Urinary bladder (tissue), 4 donors: ENCODE measurements around the gene CAMK1D. TPM values are rescaled to one million over a fixed set of nuclear protein-coding genes. Genes with fewer than 3 reads are reported as not detected.

ENCODE experiments used
- DNase-seq: peaks from one replicate; pipeline ENCODE4 v3.0.0-alpha.2; 2015; ENCODE audit errors: extremely low spot score
- H3K27ac ChIP-seq: one replicate; pipeline ENCODE4 v1.5.1; 2013; ENCODE audit warnings: low read depth, mild to moderate bottlenecking, moderate library complexity
- H3K36me3 ChIP-seq: one replicate; pipeline ENCODE4 v1.6.1; 2013; ENCODE audit warnings: mild to moderate bottlenecking, moderate library complexity; ENCODE audit not compliant: insufficient read depth
- H3K4me1 ChIP-seq: one replicate; pipeline ENCODE4 v1.6.1; 2013; ENCODE audit warnings: mild to moderate bottlenecking, moderate library complexity; ENCODE audit not compliant: insufficient read depth
- H3K4me3 ChIP-seq: one replicate; pipeline ENCODE4 v1.5.1; 2013; ENCODE audit warnings: low read depth, low read length
- WGBS: extraction: QIAGEN DNeasy Blood & Tissue Kit; methylation state at CpG from one replicate; pipeline ENCODE4 v1.1.7; 2013; 5-methylcytosine and 5-hydroxymethylcytosine counted together
- polyA plus RNA-seq: library from polyadenylated mRNA; stranded (reverse); fragments of 200-250 nt; gene quantifications from one replicate; pipeline ENCODE4 v1.2.3, GENCODE V29; 2013
- total RNA-seq: library from RNA; depleted of rRNA; stranded (reverse); fragments of >200 nt; gene quantifications from one replicate; pipeline ENCODE4 v1.2.3, GENCODE V29; 2014
- donor health status: healthy with polysubstance abuse.
- donor health status: healthy.

CAMK1D gene
- total and polyA plus RNA-seq, 2 donors: 5.6 to 7.6 TPM

DNA sequence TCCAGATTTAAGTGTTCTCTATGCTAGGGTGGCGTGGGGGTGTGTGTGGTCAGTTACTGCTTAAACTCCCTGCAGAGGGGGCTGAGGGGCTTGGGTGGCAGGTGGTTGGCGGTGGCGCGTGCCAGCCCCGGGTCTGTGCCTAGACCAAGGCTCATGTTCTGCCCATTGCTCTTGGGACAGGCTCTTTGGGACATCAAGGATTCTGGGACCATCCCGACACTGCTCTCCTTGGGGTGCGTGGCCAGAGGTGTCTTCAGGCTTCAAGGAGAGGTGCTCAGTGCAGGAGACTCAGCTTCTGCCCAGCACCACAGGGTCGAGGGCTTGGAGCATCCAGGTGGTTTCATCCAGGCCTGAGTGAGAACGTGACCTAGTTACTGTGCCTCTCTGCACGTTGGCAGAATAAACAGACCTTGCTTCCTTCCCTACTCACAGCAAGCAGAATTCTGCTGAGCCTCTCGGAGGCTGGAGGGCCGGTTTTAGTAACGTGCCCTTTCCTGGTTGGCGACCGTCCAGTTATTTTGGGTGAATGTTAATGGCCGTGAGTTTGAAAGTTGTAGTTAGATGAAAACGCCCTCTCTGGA, 39.9 kb downstream of the CAMK1D start:
- Histone ChIP-seq H3K4me3 (no peak overlapping the region), H3K4me1 (peaks cover 4% of the 10 kb centered on the region), H3K27ac (no peak overlapping the region), H3K36me3 (no peaks in the 10 kb centered on the region)
- 68% methylated on average over 17 of the region's 17 CpGs for WGBS
- no peak for DNase-seq

DNA sequence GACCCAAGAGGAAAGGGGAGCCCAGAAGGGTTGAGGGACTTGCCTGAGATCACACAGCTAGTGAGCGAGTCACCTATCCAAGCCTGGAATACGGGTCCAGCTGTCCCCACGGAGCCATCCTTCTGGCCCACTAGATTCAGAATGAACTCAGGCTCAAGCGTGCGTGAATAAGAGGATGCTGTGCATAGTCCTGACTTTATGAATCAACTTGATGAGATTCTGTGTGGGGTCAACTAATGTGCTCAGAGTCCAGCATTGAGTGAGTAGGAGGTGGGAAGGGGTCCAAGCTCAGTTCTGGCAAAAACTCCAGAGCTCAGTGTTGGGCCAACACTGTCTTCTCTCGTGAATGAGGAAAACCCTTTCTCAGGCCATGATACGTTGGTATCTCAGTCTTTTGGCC, 41.4 kb downstream of the CAMK1D start:
- no peak for DNase-seq
- WGBS: 59% methylated on average over 7 of the region's 7 CpGs
- no peak overlapping the region for H3K27ac ChIP-seq
- peaks cover 4% of the 10 kb centered on the region for H3K4me1 ChIP-seq
- H3K4me3 ChIP-seq: no peak overlapping the region
- no peaks in the 10 kb centered on the region for H3K36me3 ChIP-seq

DNA sequence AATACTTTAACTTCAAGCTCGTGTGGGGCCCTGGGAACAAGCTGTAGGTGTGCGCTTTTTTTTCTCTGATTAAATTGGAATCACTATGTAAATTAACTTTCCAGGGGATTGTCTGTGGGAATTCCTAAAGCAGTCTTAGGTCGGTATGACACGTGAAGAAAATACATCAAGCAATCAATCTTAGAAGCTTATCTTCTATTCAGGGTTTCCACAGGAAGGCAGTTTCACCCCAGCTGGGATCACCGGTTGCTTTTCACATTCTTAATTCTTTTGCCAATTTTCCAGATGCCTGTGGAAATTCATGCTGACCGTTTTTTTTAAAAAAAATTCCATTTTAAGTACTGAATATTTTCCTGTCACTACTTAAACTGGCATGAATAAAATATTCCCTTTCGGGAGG, 41.9 kb downstream of the CAMK1D start:
- H3K4me3 ChIP-seq: no peak overlapping the region
- DNase-seq: no peak
- no peaks in the 10 kb centered on the region for H3K36me3 ChIP-seq
- no peak overlapping the region for H3K27ac ChIP-seq
- peaks cover 4% of the 10 kb centered on the region for H3K4me1 ChIP-seq
- WGBS: 38% methylated on average over 7 of the region's 7 CpGs

DNA sequence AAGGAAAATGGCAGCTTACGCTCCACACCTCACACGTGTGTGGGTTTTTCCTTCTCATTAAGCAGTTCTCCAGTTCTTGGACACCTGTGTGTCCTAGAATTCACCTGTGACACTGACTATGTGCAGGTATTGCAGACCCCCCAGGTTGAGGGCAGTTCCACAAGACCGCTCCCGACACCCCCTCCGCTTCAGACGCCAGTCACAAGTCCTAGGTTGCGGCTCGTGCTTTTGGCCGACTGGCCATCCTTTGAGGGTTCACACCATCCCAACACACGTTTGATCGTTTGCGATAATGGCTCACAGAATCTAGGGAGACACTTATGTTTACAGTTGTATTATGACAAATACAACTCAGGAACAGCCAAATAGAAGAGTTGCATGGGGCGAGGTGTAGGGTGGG, 44.5 kb downstream of the CAMK1D start:
- 97% methylated on average over 13 of the region's 13 CpGs for WGBS
- Histone ChIP-seq H3K4me1 (peaks cover 4% of the 10 kb centered on the region), H3K36me3 (no peaks in the 10 kb centered on the region), H3K27ac (no peak overlapping the region), H3K4me3 (no peak overlapping the region)
- no peak for DNase-seq

DNA sequence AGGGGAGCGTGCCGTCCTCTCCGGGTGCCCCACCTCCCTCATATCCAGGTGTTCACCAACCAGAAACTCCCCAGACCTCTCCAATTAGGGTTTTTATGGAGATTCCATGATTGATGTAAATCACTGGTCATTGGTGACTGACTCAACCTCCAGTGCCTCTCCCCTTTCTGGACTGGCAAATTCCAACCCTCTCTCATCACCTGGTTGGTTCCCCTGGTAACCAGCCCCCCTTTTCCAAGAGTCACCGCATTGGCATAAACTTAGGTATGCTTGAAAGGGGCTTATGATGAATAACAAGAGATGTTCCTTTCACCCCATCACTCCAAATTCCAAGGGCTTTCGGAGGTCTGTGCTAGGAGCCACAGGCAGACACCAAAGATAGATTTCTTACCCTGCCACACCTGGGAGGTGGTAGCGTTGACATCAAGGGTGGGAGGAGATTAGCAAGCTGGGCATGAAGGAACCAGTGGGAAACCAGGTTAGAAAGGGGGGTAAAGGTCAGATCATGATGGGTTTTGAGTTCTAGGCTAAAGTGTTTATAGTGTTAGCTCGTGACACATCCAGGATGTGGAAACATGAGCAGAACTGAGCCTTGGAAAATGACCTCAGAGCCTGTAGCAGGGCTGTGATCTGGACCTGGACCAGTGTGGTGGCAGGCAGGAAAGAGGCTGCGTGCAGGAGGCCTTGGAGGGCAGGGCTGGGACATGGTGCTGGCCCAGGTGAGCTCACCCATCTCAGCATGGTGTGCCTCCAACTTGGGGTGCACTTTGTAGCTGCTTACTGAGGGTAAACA, 45.1 kb downstream of the CAMK1D start:
- no peak overlapping the region for H3K4me3 ChIP-seq
- no peak for DNase-seq
- H3K27ac ChIP-seq: no peak overlapping the region
- H3K36me3 ChIP-seq: no peaks in the 10 kb centered on the region
- WGBS: 90% methylated on average over 8 of the region's 8 CpGs
- no peaks in the 10 kb centered on the region for H3K4me1 ChIP-seq

DNA sequence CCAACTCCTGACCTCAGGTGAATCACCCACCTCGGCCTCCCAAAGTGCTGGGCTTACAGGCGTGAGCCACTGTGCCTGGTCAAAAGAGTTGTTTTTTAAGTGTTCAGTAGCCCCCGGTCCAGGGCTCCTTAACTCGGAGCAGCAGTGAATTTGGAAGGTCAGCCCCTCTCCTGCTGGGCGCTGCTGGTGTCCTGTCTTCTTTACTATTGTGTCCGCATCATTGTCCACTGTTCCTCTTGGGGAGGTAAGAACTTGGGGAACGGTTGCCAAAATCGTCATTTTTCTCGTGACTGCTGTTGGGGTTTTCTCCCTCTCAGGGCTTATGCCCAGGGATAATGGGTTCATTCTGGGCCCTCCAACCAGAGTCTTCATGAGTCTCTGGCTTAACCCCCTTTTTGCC, 46.7 kb downstream of the CAMK1D start:
- WGBS: 95% methylated on average over 9 of the region's 9 CpGs
- Histone ChIP-seq H3K36me3 (no peaks in the 10 kb centered on the region), H3K27ac (no peak overlapping the region), H3K4me3 (no peak overlapping the region), H3K4me1 (no peaks in the 10 kb centered on the region)
- DNase-seq: no peak

DNA sequence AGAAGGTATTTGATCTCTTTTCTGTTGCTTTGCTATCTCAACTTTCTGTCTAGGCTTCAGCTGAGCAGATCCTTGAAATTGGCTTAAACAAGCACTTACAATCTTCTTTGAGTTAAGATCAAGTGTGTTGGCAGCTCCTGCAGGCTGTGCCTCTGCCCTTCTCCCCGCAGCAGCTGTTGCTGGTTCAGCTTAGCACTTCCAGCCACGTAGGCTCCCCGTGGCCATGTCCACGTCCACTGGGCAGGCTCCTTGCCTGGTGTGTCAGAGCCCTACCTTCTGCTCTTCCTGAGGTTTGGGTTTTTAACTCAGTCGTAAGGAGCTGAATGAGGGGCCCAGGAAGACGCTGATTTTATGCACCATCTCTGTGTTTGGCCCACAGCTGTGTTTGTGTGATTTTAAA, 47.2 kb downstream of the CAMK1D start:
- DNase-seq: no peak
- no peaks in the 10 kb centered on the region for H3K36me3 ChIP-seq
- H3K4me1 ChIP-seq: no peaks in the 10 kb centered on the region
- no peak overlapping the region for H3K27ac ChIP-seq
- 80% methylated on average over 6 of the region's 6 CpGs for WGBS
- H3K4me3 ChIP-seq: no peak overlapping the region

DNA sequence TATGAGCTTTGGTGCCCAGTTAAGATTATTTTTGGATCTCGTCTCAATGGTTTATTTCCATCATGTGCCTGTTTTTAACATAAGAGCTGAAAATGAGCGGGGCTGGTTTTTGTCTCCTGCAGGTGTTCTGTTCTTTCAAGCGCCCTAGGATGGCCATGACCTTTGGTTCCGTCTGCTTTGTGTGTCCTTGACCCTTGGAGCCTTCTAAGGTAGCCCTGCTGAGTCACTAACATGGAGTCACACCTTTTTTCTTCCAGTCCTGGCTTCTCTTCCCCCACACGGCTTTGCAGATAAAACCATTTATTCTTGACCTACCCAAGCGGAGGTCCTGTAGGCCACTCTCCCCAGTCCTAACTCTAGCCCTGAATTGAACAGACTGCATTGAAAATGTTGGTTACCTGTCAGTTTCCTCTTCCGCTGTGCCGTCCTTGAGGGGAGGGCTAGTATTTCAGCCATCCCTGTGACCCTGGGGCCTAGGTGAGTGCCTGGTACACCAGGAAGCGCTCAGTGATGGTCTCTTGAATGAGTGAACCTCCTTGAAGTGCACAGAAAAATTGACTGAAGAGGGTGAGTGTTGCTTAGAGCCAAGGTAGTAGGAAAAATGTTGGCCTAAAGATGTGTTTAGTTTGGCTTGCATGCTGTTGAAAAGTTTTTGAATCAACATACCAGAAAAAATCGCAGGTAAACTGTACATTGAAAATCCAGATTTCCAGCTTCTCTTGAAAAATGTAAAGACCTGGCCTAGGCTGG, 48.0 kb downstream of the CAMK1D start:
- 94% methylated on average over 10 of the region's 10 CpGs for WGBS

DNA sequence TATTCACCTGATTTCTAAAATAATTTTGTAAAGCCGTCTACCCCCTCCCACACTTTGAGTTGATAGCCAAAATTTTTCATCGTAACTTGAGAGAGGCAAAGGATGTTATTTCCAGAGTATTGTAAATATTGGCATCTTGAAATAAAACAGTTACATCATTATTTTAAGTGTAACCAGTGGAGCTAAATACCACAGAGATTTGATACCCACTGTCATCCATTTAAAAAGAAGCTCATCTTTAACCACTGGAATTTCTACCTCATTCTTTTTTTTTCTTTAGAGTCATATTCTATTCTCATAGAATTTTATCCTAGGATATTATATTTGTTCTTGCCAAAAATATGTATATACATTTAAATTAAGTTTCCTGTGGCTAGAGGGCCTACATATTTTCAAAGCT, 48.6 kb downstream of the CAMK1D start:
- H3K27ac ChIP-seq: no peak overlapping the region
- H3K4me3 ChIP-seq: no peak overlapping the region
- no peaks in the 10 kb centered on the region for H3K36me3 ChIP-seq
- DNase-seq: no peak
- 66% methylated on average over 2 of the region's 2 CpGs for WGBS
- H3K4me1 ChIP-seq: no peaks in the 10 kb centered on the region

More for the DNA sequence above, 48.0 kb downstream of the CAMK1D start:
- no peak overlapping the region for H3K4me3 ChIP-seq
- DNase-seq: no peak
- H3K27ac ChIP-seq: no peak overlapping the region
- no peaks in the 10 kb centered on the region for H3K4me1 ChIP-seq
- no peaks in the 10 kb centered on the region for H3K36me3 ChIP-seq

DNA sequence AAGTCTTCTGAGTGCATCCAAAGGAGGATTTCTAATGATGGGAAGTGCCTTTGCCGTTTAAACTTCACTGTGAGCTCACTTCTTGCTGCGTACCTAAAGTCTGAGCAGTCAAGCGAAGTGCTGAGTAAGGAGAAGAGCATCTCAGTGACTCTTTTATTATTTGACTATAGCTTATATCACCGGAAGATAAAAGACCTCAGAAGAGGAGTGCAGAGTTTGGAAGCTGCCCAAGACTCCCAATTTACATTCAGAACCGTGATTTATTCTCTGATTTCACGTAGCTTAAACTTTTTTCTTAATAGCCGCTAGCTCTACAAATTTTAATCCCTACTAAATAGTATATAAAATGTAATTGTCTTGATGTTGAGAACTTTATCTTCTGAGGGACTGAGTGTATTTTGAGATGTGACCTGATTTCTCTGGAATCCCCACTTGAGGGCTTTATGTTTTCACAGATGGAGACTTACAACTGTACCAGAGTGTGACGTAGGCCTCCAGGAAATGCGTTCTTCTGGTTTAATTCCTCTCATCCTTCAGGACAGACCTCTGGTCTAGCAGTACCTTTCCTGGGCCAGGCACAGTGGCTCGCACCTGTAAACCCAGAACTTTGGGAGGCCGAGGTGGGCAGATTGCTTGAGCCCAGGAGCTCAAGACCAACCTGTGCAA, 51.1 kb downstream of the CAMK1D start:
- Histone ChIP-seq H3K4me1 (peaks cover 2% of the 10 kb centered on the region), H3K27ac (no peak overlapping the region), H3K4me3 (no peak overlapping the region), H3K36me3 (no peaks in the 10 kb centered on the region)
- DNase-seq: no peak
- WGBS: 70% methylated on average over 11 of the region's 11 CpGs

DNA sequence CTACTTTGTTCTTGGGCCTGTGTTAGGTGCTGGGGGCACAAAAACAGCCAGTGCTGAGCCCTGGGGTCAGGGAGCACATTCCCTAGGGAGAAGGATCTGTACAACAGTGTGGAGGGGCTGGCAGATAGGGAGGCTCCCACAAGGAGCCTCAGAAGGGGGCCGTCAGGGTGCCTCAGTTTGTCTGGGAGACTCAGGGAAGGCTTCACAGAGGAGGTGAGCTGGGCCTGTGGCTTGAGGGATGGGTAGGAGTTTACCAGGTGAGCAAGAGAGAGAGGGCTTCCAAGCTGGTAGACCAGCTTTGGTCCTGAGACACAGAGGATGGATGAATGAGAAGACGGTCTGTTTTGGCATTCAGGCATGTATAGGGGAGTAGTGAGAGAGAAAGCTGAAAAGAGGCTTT, 52.1 kb downstream of the CAMK1D start:
- Histone ChIP-seq H3K4me1 (peaks cover 2% of the 10 kb centered on the region), H3K36me3 (no peaks in the 10 kb centered on the region), H3K4me3 (no peak overlapping the region), H3K27ac (no peak overlapping the region)
- no peak for DNase-seq
- WGBS: 98% methylated on average over 2 of the region's 2 CpGs

DNA sequence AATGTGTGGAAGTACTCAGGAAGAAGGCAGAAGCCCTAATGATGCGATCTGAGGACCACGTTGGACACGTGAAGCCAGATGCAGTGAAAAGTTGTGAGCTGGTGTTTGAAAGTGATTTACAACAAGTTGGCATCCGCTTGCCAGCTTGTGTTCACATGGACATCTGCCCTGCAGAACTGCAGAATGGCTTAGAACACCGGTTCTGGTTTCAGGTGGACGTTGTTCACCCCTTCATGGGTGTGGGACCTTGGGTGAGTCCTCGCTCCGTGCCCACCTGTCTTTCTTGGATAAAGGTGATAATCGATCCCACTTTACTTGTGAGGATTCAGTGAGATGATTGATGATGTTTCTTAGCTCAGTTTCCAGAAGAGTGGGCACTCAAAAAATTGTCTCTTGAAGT, 53.8 kb downstream of the CAMK1D start:
- H3K27ac ChIP-seq: no peak overlapping the region
- peaks cover 2% of the 10 kb centered on the region for H3K4me1 ChIP-seq
- no peak overlapping the region for H3K4me3 ChIP-seq
- no peaks in the 10 kb centered on the region for H3K36me3 ChIP-seq
- 90% methylated on average over 9 of the region's 9 CpGs for WGBS
- no peak for DNase-seq

DNA sequence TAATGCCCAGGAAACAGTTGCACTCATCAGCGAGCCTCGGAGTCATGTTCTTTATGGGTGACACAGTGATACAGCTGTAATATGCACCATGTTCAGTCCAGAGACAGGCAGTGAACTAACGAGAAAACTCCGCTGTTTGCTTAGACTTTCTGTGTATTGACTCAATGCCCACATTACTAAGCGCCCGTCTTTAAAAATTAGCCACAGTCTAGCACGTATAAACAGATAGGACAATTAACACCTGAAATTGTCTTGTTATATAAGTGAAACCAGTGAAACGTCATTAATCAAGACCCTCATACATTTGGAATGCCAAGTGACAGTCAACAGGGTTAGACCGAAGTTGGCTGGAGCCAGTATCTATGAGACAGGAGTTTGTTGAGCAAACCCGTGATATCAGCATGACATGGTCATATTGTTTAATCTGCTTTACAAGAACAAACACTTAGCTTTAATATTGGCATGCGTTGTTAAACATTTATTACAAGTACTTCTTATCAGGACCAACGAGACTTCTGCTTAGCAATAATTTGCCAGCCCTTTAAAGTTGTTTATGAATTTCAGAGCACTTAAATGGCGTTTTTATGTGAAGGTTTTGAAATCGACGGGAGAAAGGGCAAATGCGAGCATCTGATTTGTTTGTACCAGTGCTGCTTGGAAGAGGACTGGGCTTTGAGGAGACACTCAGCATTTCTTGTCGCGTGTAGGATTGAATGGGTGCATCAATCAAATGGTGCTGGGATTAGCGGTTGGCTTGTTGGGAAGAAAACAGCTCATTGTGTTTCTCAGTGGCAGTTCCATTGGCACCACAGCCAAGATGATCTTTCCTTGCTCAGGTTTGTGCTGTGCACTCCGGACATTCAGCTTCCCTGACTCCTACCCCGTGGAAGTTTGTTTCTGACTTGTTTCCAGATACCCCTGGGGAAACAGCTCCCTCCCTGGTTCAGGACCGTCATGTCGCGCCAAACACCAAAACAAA, 56.3 kb downstream of the CAMK1D start:
- H3K4me1 ChIP-seq: peaks cover 2% of the 10 kb centered on the region
- 32% methylated on average over 24 of the region's 24 CpGs for WGBS
- no peak overlapping the region for H3K4me3 ChIP-seq
- peak overlapping the region; percentile 44 for H3K27ac ChIP-seq
- DNase-seq: no peak
- H3K36me3 ChIP-seq: no peaks in the 10 kb centered on the region
